K562 (cell line): ENCODE results near the gene UBE2H. TPM values are rescaled to one million over a fixed set of nuclear protein-coding genes. Genes with fewer than 3 reads are reported as not detected.
A peak's percentile ranks its signal among the peaks of the same experiment; 100 is the strongest.

Experiments
- ATAC-seq: fragments of 200-7000 bp; cut with Tn5 transposase; 3 replicates; pipeline ENCODE4 v1.9.1; 2020; ENCODE audit warnings: moderate library complexity
- BruUV-seq: library from RNA; stranded (reverse); fragments of 400-500 nt; replicated peaks from 2 replicates; lab custom pipeline; 2021; lab: Mats Ljungman, UMichigan
- CTCF ChIA-PET: fragments of 300-600 bp; formaldehyde crosslinking; extraction: SDS; loops from one replicate; lab custom pipeline; 2021; ENCODE audit warnings: low intra/inter-chr PET ratio; lab: Yijun Ruan, JAX
- POLR2A ChIA-PET: fragments of 300-600, 350-650 bp; sonication (Branson Sonifier 250); formaldehyde crosslinking; extraction: SDS; loops from one replicate; lab custom pipeline; 2021; ENCODE audit warnings: antibody characterized with exemption, inconsistent platforms; lab: Yijun Ruan, JAX
- DNase-seq, 4 experiments: peaks; one replicate each; pipeline versions ENCODE4 v3.0.0 to v3.0.0-alpha.2; 2011 to 2018; ENCODE audit warnings: low spot score in 3 of 4, mixed read lengths in 3 of 4; ENCODE audit errors: extremely low read depth in 1 of 4
- FAIRE-seq: peaks from 2 replicates; lab custom pipeline; 2011; peaks lifted over from hg19 to GRCh38; lab: Jason Lieb, UNC
- H2AFZ ChIP-seq: 2 replicates; pipeline ENCODE4 v1.6.0; 2011; ENCODE audit warnings: low read depth, low read length, control low read depth, inconsistent platforms
- H3K27ac ChIP-seq: fragments of 200-600 bp; 3 replicates; pipeline ENCODE4 v1.8.0; 2011; ENCODE audit warnings: low read depth, mild to moderate bottlenecking, control low read depth, inconsistent platforms, low read length, moderate library complexity, mixed read lengths; ENCODE audit errors: extremely low read depth
- H3K27me3 ChIP-seq, 2 experiments: fragments of 300-600 bp in 1 of 2; 2 replicates in 1 of 2; 3 replicates in 1 of 2; pipeline versions ENCODE4 v1.6.0 to v1.8.0; 2011; ENCODE audit warnings: inconsistent platforms in 2 of 2, low read length in 2 of 2, mild to moderate bottlenecking in 1 of 2, mixed read lengths in 1 of 2, moderate library complexity in 1 of 2; ENCODE audit not compliant: control insufficient read depth in 2 of 2, insufficient read depth in 2 of 2
- H3K36me3 ChIP-seq: fragments of 300-600 bp; 3 replicates; pipeline ENCODE4 v1.8.0; 2011; ENCODE audit warnings: mild to moderate bottlenecking, low read length, inconsistent platforms; ENCODE audit not compliant: control insufficient read depth, insufficient read depth
- H3K4me1 ChIP-seq, 2 experiments: fragments of 200-600 bp in 1 of 2; replicated peaks in 1 of 2; 2 replicates in 1 of 2; 3 replicates in 1 of 2; pipeline versions ENCODE4 v1.5.1 to v1.8.0; 2011; ENCODE audit warnings: inconsistent platforms in 2 of 2, low read length in 2 of 2, mild to moderate bottlenecking in 1 of 2, mixed read lengths in 1 of 2, moderate library complexity in 1 of 2; ENCODE audit not compliant: control insufficient read depth in 2 of 2, insufficient read depth in 2 of 2
- H3K4me2 ChIP-seq: 2 replicates; pipeline ENCODE4 v1.6.1; 2011; ENCODE audit warnings: low read length, control low read depth, inconsistent platforms, mixed read lengths; ENCODE audit not compliant: insufficient read depth
- H3K4me3 ChIP-seq: fragments of 200-600 bp; sonication (generic), shearing (Covaris generic); 2 replicates; pipeline ENCODE4 v1.5.1; 2016; ENCODE audit warnings: control low read depth, inconsistent platforms
- H3K79me2 ChIP-seq: fragments of 200-600 bp; 3 replicates; pipeline ENCODE4 v1.8.0; 2011; ENCODE audit warnings: low read length, inconsistent platforms; ENCODE audit not compliant: control insufficient read depth, insufficient read depth
- H3K9ac ChIP-seq, 2 experiments: 2 replicates each; pipeline versions ENCODE4 v1.6.0 to v1.6.1; 2011; ENCODE audit warnings: low read depth in 2 of 2, low read length in 2 of 2, control low read depth in 1 of 2, inconsistent platforms in 1 of 2, mild to moderate bottlenecking in 1 of 2, mixed read lengths in 1 of 2; ENCODE audit not compliant: insufficient read depth in 1 of 2
- H3K9me1 ChIP-seq: one replicate; pipeline ENCODE4 v1.6.0; 2011; ENCODE audit warnings: inconsistent platforms, mild to moderate bottlenecking, low read length, moderate library complexity; ENCODE audit not compliant: control insufficient read depth, insufficient read depth
- H3K9me3 ChIP-seq: replicated peaks from 2 replicates; pipeline ENCODE4 v1.5.1; 2011; ENCODE audit warnings: low read depth, low read length, inconsistent platforms; ENCODE audit not compliant: control insufficient read depth, insufficient read depth
- H4K20me1 ChIP-seq: replicated peaks from 2 replicates; pipeline ENCODE4 v1.6.1; 2011; ENCODE audit warnings: low read length, inconsistent platforms, mixed read lengths; ENCODE audit not compliant: control insufficient read depth, insufficient read depth
- BACH1 ChIP-seq: fragments of 200-800 bp; sonication (Bioruptor generic); IDR thresholded peaks from 2 replicates; pipeline ENCODE4 v1.6.1; 2016; ENCODE audit warnings: missing genetic modification characterization, missing compliant biosample characterization
- HMGXB4 ChIP-seq: sonication (generic); formaldehyde crosslinking; IDR thresholded peaks from 2 replicates; pipeline ENCODE4 v1.8.1; 2023; ENCODE audit warnings: mild to moderate bottlenecking, missing genetic modification reagents
- MAZ ChIP-seq, 2 experiments: fragments of 450-650 bp in 1 of 2; sonication (generic) in 1 of 2; formaldehyde crosslinking; IDR thresholded peaks in 1 of 2; conservative IDR thresholded peaks in 1 of 2; 2 replicates each; pipeline versions ENCODE4 v1.4.0 to v1.5.0; 2020; ENCODE audit warnings: mild to moderate bottlenecking in 1 of 2, missing genetic modification reagents in 1 of 2
- MLX ChIP-seq, 2 experiments: fragments of 450-650 bp in 1 of 2; sonication (generic) in 1 of 2; formaldehyde crosslinking; conservative IDR thresholded peaks; 2 replicates each; pipeline versions ENCODE4 v1.4.0 to v1.8.1; 2020 to 2022; ENCODE audit warnings: mild to moderate bottlenecking in 1 of 2, missing genetic modification reagents in 1 of 2
- NFXL1 ChIP-seq: fragments of 450-650 bp; formaldehyde crosslinking; IDR thresholded peaks from 2 replicates; pipeline ENCODE4 v1.4.0; 2021; ENCODE audit warnings: mild to moderate bottlenecking
- NRF1 ChIP-seq, 2 experiments: fragments of 450-650 bp; IDR thresholded peaks in 1 of 2; conservative IDR thresholded peaks in 1 of 2; 2 replicates each; pipeline ENCODE4 v1.6.1; 2014; ENCODE audit warnings: mild to moderate bottlenecking in 2 of 2
- POLR2G ChIP-seq: fragments of 200-400 bp; formaldehyde crosslinking; IDR thresholded peaks from 2 replicates; pipeline ENCODE4 v1.6.1; 2017; ENCODE audit warnings: low read depth, mild to moderate bottlenecking, antibody characterized with exemption, low read length, moderate library complexity
- SAP30 ChIP-seq: fragments of 200-600 bp; sonication (generic); IDR thresholded peaks from 2 replicates; pipeline ENCODE4 v1.6.1; 2012; ENCODE audit warnings: borderline replicate concordance, low read depth, mild to moderate bottlenecking, moderate library complexity, low read length, control low read depth, inconsistent platforms; ENCODE audit not compliant: insufficient read depth, poor library complexity, severe bottlenecking
- ZBTB11 ChIP-seq, 3 experiments: fragments of 200-800 bp in 1 of 3; fragments of 250-450 bp in 1 of 3; fragments of 450-650 bp in 1 of 3; sonication (Bioruptor Pico) in 1 of 3; sonication (Bioruptor generic) in 1 of 3; formaldehyde crosslinking in 1 of 3; IDR thresholded peaks; 2 replicates each; pipeline versions ENCODE4 v1.6.1 to v1.8.0; 2016 to 2022; ENCODE audit warnings: mild to moderate bottlenecking in 2 of 3, missing genetic modification characterization in 2 of 3, missing compliant biosample characterization in 1 of 3, moderate library complexity in 1 of 3
- WGBS: fragments of 100-300 bp; shearing (Covaris generic); methylation state at CpG from one replicate; pipeline ENCODE4 v1.1.6; 2016; ENCODE audit warnings: low coverage, mixed read lengths; ENCODE audit not compliant: insufficient coverage; ENCODE audit errors: missing lambda C conversion rate; 5-methylcytosine and 5-hydroxymethylcytosine counted together
- in situ Hi-C: fragments of 300-500 bp; cut with MboI; formaldehyde crosslinking; loops from 4 replicates; pipeline ENCODE4 v1.15.0; 2018; ENCODE audit warnings: inconsistent platforms, mixed read lengths
- intact Hi-C: fragments of 100-400 bp; cut with micrococcal nuclease; formaldehyde crosslinking; loops from 2 replicates; pipeline ENCODE4 v1.14.2; 2022
- polyA plus RNA-seq, 8 experiments: library from polyadenylated mRNA; depleted of rRNA in 4 of 8; stranded (reverse) in 5 of 8; unstranded in 3 of 8; fragments of >200 nt; fragmentation: Nextera tagmentation in 2 of 8; fragmentation: Illumina TruSeq in 1 of 8; extraction: Ambion mirVana in 2 of 8; extraction: Trizol in 1 of 8; gene quantifications; 2 replicates each; pipeline versions ENCODE4 v1.2.1 to v1.2.3, GENCODE V29; 2011 to 2014; ENCODE audit warnings: inconsistent platforms in 1 of 8, missing spikeins in 1 of 8
- total RNA-seq, 7 experiments: library from RNA; depleted of rRNA in 6 of 7; stranded (reverse); fragments of >200 nt in 6 of 7; fragmentation: Illumina TruSeq in 2 of 7; extraction: Trizol in 2 of 7; gene quantifications; 2 replicates each; pipeline versions ENCODE4 v1.2.1 to v1.2.3, GENCODE V29; 2011 to 2021; ENCODE audit warnings: low replicate concordance in 1 of 7

Gene UBE2H
- total and polyA plus RNA-seq, 9 of the 15 experiments (the other 6 are each of a cell fraction or from before 2014, with no cell fraction given), result 6.3 to 33.0 (median 13.3) TPM

- no peak overlapping the region for H3K4me3 ChIP-seq
- no peak overlapping the region for H3K4me2 ChIP-seq
- H3K9me1 ChIP-seq, result no peaks in the 10 kb centered on the region
- no peak for FAIRE-seq
- H3K79me2 ChIP-seq, result no peaks in the 10 kb centered on the region
- H2AFZ ChIP-seq, result no peak overlapping the region
- H3K36me3 ChIP-seq, result no peaks in the 10 kb centered on the region
- H4K20me1 ChIP-seq, result no peaks in the 10 kb centered on the region
- intact Hi-C loops, result loop anchor here (1.0 to 2.0 kb wide), 6 partner anchors 50 to 1002 kb away; no protein-coding TSS in a partner anchor
- H3K4me1 ChIP-seq, result peaks cover 13 to 29% of the 10 kb centered on the region in 2 experiments; a peak in 4 of 5 replicates
- no TSS peak for BruUV-seq
- TF ChIP-seq NFXL1 (CRISPR knock-in tag) (peak; percentile 34; the same call in 1 of the 2 replicates), POLR2G (no peak), NRF1 (conservative IDR thresholded peaks at IDR 0.05 in 1 of 2, IDR thresholded peaks at IDR 0.05 in 1 of 2) (peak; percentile 60 to 72), MAZ (CRISPR knock-in tag; conservative IDR thresholded peaks at IDR 0.05 in 1 of 2, IDR thresholded peaks at IDR 0.05 in 1 of 2) (0 out of 4 replicates have a peak, but pooled peaks of 1 of the 2 experiments have one; percentile 12), MLX (CRISPR knock-in tag; conservative IDR thresholded peaks at IDR 0.05) (no peak), SAP30 (no peak), ZBTB11 (CRISPR knock-in tag; IDR thresholded peaks at IDR 0.05) (peak in 1 of 3 experiments; percentile 34; a peak in 1 of 6 replicates), BACH1 (peak; percentile 14; the same call in 1 of the 2 replicates), HMGXB4 (CRISPR knock-in tag) (0 out of 2 replicates have a peak, but pooled peaks have one; percentile 20)
- 53% methylated on average over 8 of the region's 8 CpGs for WGBS
- DNase-seq, result no peak
- CTCF ChIA-PET, result interaction anchor here (0.7 to 3.0 kb wide), 3 partner anchors 167 to 220 kb away, joined by 3 to 20 read pairs (median 6); partner anchors contain the start of gene NRF1
- H3K27me3 ChIP-seq, result no peaks in the 10 kb centered on the region
- no peak overlapping the region for H3K27ac ChIP-seq
- no peak overlapping the region for H3K9ac ChIP-seq
- no peaks in the 10 kb centered on the region for H3K9me3 ChIP-seq
- no peak for ATAC-seq
- in situ Hi-C loops, result loop anchor here (5.0 kb wide), 1 partner anchor 181 kb away; no protein-coding TSS in a partner anchor
- POLR2A ChIA-PET, result interaction anchor here (0.5 to 1.8 kb wide), 5 partner anchors 10 to 180 kb away, joined by 3 to 8 read pairs (median 3); no protein-coding TSS in a partner anchor
These were observed 121.8 kb downstream of the UBE2H start for GRCh38 chr7:129830949-129831348.
